Neural progenitor cell (in vitro differentiated cells): ENCODE data around the gene GBP2. TPM values are rescaled to one million over a fixed set of nuclear protein-coding genes. Genes with fewer than 3 reads are reported as not detected.

Experiments used
- DNase-seq: peaks from one replicate; pipeline ENCODE4 v3.0.0-alpha.2; 2016; ENCODE audit warnings: low spot score
- H2AFZ ChIP-seq: fragments of 200-600 bp; sonication (generic); replicated peaks from 2 replicates; pipeline ENCODE4 v1.6.1; 2016; ENCODE audit warnings: antibody characterized with exemption
- H3F3A ChIP-seq: fragments of 200-600 bp; sonication (generic); 2 replicates; pipeline ENCODE4 v1.6.1; 2016; ENCODE audit warnings: antibody characterized with exemption, low read depth
- H3K27ac ChIP-seq: fragments of 200-600 bp; sonication (generic); 2 replicates; pipeline ENCODE4 v1.5.1; 2016; ENCODE audit warnings: mild to moderate bottlenecking
- H3K27me3 ChIP-seq: fragments of 200-600 bp; sonication (generic); 2 replicates; pipeline ENCODE4 v1.6.1; 2016; ENCODE audit warnings: mild to moderate bottlenecking, moderate library complexity
- H3K36me3 ChIP-seq: fragments of 200-600 bp; sonication (generic); 2 replicates; pipeline ENCODE4 v1.5.1; 2016
- H3K4me1 ChIP-seq: fragments of 200-600 bp; sonication (generic); 2 replicates; pipeline ENCODE4 v1.6.1; 2016; ENCODE audit warnings: mixed run types
- H3K4me2 ChIP-seq: fragments of 200-600 bp; sonication (generic); 2 replicates; pipeline ENCODE4 v1.6.1; 2016
- H3K4me3 ChIP-seq: fragments of 200-600 bp; sonication (generic); 2 replicates; pipeline ENCODE4 v1.5.1; 2016
- H3K79me2 ChIP-seq: fragments of 200-600 bp; sonication (generic); 2 replicates; pipeline ENCODE4 v1.6.1; 2016; ENCODE audit warnings: low read depth
- H3K9ac ChIP-seq: fragments of 200-600 bp; sonication (generic); 2 replicates; pipeline ENCODE4 v1.6.1; 2016
- H3K9me3 ChIP-seq: fragments of 200-600 bp; sonication (generic); 2 replicates; pipeline ENCODE4 v1.5.1; 2016; ENCODE audit warnings: low read depth
- H4K20me1 ChIP-seq: fragments of 200-600 bp; sonication (generic); 2 replicates; pipeline ENCODE4 v1.6.1; 2016; ENCODE audit warnings: low read depth
- H3K27ac Mint-ChIP-seq: 3 replicates; pipeline ENCODE4 v1.8.0; 2021; ENCODE audit warnings: mixed read lengths
- H3K27me3 Mint-ChIP-seq: 2 replicates; pipeline ENCODE4 v1.8.0; 2022; ENCODE audit warnings: low read depth, mild to moderate bottlenecking, inconsistent platforms, moderate library complexity, mixed read lengths; ENCODE audit not compliant: insufficient read depth
- H3K36me3 Mint-ChIP-seq: 3 replicates; pipeline ENCODE4 v1.8.0; 2021; ENCODE audit warnings: mixed read lengths
- H3K4me1 Mint-ChIP-seq: 3 replicates; pipeline ENCODE4 v1.8.0; 2021; ENCODE audit warnings: mixed read lengths
- H3K4me3 Mint-ChIP-seq: 3 replicates; pipeline ENCODE4 v1.8.0; 2021; ENCODE audit warnings: mild to moderate bottlenecking, moderate library complexity, mixed read lengths
- H3K9me3 Mint-ChIP-seq: 3 replicates; pipeline ENCODE4 v1.8.0; 2020; ENCODE audit warnings: mixed read lengths
- EZH2 ChIP-seq: fragments of 200-600 bp; sonication (generic); IDR thresholded peaks from 2 replicates; pipeline ENCODE4 v1.6.1; 2017; ENCODE audit warnings: antibody characterized with exemption, mild to moderate bottlenecking, moderate library complexity
- EZH2phosphoT487 ChIP-seq: fragments of 200-600 bp; sonication (generic); IDR thresholded peaks from 2 replicates; pipeline ENCODE4 v1.6.1; 2017; ENCODE audit warnings: antibody characterized with exemption
- total RNA-seq: library from RNA; depleted of rRNA; stranded (reverse); fragments of >200 nt; gene quantifications from 2 replicates; pipeline ENCODE4 v1.2.3, GENCODE V29; 2015; ENCODE audit warnings: low replicate concordance
- TF ChIP-seq, protein P1 (sequence below): fragments of 200-600 bp; sonication (generic); IDR thresholded peaks from 2 replicates; pipeline ENCODE4 v1.5.1; 2017; ENCODE audit warnings: antibody characterized with exemption, mild to moderate bottlenecking

GBP2 gene
- total RNA-seq, 1 donor from 2014 or later = not detected

DNA sequence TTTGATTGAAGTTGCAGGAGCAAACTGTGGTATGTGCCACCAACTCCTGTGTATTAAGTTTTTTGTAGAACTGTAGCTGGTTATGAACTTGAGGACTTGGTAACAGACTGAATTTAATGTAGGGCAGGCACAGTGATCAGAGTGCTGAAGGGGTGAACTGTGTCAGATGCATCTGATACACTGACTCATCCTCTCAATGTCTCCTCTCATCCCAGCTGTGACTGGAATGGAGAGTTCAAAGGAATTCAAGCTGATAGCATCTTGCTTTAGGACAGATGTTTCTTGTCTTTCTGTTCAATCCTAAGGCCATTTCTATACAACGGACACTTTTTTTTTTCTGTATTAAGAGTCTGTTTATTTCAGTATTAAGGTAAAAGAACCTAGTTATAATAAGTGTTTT is 36.0 kb downstream of the GBP2 start:
- no peak overlapping the region for H2AFZ ChIP-seq
- H3K9me3 ChIP-seq = no peaks in the 10 kb centered on the region
- no peaks in the 10 kb centered on the region for H3K4me1 ChIP-seq
- H3K27me3 ChIP-seq = no peaks in the 10 kb centered on the region
- Mint-ChIP-seq H3K27ac (no peak overlapping the region), H3K9me3 (no peaks in the 10 kb centered on the region), H3K27me3 (no peaks in the 10 kb centered on the region), H3K4me1 (no peaks in the 10 kb centered on the region), H3K36me3 (no peaks in the 10 kb centered on the region), H3K4me3 (no peak overlapping the region)
- no peak for TF ChIP-seq EZH2phosphoT487
- no peak for TF ChIP-seq EZH2
- TF ChIP-seq, protein P1, sequence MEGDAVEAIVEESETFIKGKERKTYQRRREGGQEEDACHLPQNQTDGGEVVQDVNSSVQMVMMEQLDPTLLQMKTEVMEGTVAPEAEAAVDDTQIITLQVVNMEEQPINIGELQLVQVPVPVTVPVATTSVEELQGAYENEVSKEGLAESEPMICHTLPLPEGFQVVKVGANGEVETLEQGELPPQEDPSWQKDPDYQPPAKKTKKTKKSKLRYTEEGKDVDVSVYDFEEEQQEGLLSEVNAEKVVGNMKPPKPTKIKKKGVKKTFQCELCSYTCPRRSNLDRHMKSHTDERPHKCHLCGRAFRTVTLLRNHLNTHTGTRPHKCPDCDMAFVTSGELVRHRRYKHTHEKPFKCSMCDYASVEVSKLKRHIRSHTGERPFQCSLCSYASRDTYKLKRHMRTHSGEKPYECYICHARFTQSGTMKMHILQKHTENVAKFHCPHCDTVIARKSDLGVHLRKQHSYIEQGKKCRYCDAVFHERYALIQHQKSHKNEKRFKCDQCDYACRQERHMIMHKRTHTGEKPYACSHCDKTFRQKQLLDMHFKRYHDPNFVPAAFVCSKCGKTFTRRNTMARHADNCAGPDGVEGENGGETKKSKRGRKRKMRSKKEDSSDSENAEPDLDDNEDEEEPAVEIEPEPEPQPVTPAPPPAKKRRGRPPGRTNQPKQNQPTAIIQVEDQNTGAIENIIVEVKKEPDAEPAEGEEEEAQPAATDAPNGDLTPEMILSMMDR = no peak
- H3K36me3 ChIP-seq = no peaks in the 10 kb centered on the region
- H3K4me3 ChIP-seq = no peak overlapping the region
- H3F3A ChIP-seq = no peaks in the 10 kb centered on the region
- no peak overlapping the region for H3K4me2 ChIP-seq
- H3K27ac ChIP-seq = no peak overlapping the region
- no peaks in the 10 kb centered on the region for H3K79me2 ChIP-seq
- DNase-seq = no peak
- H4K20me1 ChIP-seq = no peaks in the 10 kb centered on the region
- no peak overlapping the region for H3K9ac ChIP-seq

DNA sequence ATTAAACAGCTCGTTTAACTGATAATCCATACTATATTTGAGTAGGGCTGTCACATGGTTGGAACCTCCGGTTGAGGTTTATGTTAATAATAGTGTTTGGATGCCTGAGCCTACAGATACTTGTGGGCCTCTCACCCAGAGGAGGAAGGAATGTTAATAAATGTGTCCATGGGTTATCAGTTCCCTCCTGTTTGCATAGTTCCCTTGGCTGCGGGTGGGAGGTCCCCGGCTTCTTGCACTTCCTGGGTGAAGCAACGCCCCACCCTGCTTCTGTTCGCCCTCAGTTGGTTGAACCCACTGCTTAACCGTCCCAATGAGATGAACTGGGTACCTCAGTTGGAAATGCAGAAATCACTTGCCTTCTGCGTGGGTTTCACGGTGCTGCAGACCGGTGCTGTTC is 37.3 kb downstream of the GBP2 start:
- Histone ChIP-seq H3K4me2 (no peak overlapping the region), H3K9ac (no peak overlapping the region), H3F3A (no peaks in the 10 kb centered on the region), H3K27me3 (no peaks in the 10 kb centered on the region), H4K20me1 (no peaks in the 10 kb centered on the region), H3K79me2 (no peaks in the 10 kb centered on the region), H2AFZ (no peak overlapping the region), H3K36me3 (no peaks in the 10 kb centered on the region), H3K4me3 (no peak overlapping the region), H3K9me3 (no peaks in the 10 kb centered on the region), H3K27ac (no peak overlapping the region), H3K4me1 (no peaks in the 10 kb centered on the region)
- no peak overlapping the region for H3K4me3 Mint-ChIP-seq
- H3K9me3 Mint-ChIP-seq = no peaks in the 10 kb centered on the region
- TF ChIP-seq EZH2 = no peak
- TF ChIP-seq, protein P1 = no peak
- TF ChIP-seq EZH2phosphoT487 = no peak
- no peaks in the 10 kb centered on the region for H3K4me1 Mint-ChIP-seq
- no peaks in the 10 kb centered on the region for H3K27me3 Mint-ChIP-seq
- no peak overlapping the region for H3K27ac Mint-ChIP-seq
- H3K36me3 Mint-ChIP-seq = no peaks in the 10 kb centered on the region
- no peak for DNase-seq

DNA sequence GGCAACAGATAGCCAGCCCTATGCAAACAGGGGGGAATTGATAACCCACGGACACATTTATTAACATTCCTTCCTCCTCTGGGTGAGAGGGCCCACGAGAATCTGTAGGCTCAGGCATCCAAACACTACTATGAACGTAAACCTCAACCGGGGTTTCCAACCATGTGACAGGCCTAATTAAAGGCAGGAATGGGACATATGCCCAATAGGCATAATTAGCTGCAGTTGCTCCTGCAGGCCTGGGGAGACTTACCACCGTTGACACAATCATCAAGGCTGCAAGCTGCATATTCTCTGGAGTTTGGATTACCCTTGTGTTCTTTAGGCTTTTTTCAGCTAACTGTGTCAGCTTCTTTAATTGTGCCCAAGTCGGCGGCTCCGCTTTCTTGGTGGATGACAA is 38.7 kb downstream of the GBP2 start:
- Histone ChIP-seq H3K9me3 (no peaks in the 10 kb centered on the region), H3K27ac (no peak overlapping the region), H4K20me1 (no peaks in the 10 kb centered on the region), H3K4me2 (no peak overlapping the region), H3K4me1 (no peaks in the 10 kb centered on the region), H3K4me3 (no peak overlapping the region), H3K27me3 (no peaks in the 10 kb centered on the region), H3K9ac (no peak overlapping the region), H3K36me3 (no peaks in the 10 kb centered on the region), H3F3A (no peaks in the 10 kb centered on the region), H2AFZ (peak overlapping the region; percentile 57), H3K79me2 (no peaks in the 10 kb centered on the region)
- Mint-ChIP-seq H3K4me1 (no peaks in the 10 kb centered on the region), H3K27ac (no peak overlapping the region), H3K4me3 (no peak overlapping the region), H3K27me3 (no peaks in the 10 kb centered on the region), H3K9me3 (no peaks in the 10 kb centered on the region), H3K36me3 (no peaks in the 10 kb centered on the region)
- TF ChIP-seq, protein P1 = no peak
- TF ChIP-seq EZH2phosphoT487 = no peak
- no peak for TF ChIP-seq EZH2
- DNase-seq = no peak

DNA sequence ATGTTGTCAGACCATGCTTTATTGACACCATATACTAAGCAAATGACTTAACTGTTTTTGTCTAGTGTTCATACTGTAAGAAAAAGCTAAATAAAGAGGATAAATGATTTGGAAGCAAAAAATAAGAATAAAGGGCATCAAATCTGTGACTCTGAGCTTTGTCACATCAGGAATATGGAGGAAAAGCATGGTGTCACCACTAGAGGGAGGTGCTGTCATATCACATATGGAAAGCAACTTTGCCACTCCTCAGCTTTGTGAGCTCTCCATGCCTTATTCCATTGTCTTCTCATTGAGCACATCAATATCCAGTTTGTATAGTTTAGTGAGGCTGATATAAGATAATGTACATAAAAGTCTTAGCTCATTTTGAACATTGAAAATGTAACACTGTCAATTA is 40.1 kb downstream of the GBP2 start:
- TF ChIP-seq EZH2 (no peak), EZH2phosphoT487 (no peak)
- TF ChIP-seq, protein P1 = no peak
- Mint-ChIP-seq H3K27me3 (no peaks in the 10 kb centered on the region), H3K36me3 (no peaks in the 10 kb centered on the region), H3K4me1 (no peaks in the 10 kb centered on the region), H3K27ac (no peak overlapping the region), H3K9me3 (no peaks in the 10 kb centered on the region), H3K4me3 (no peak overlapping the region)
- Histone ChIP-seq H3K9me3 (no peaks in the 10 kb centered on the region), H3K4me3 (no peak overlapping the region), H3K9ac (no peak overlapping the region), H3K4me1 (no peaks in the 10 kb centered on the region), H4K20me1 (no peaks in the 10 kb centered on the region), H2AFZ (no peak overlapping the region), H3K79me2 (no peaks in the 10 kb centered on the region), H3K27me3 (no peaks in the 10 kb centered on the region), H3F3A (no peaks in the 10 kb centered on the region), H3K36me3 (no peaks in the 10 kb centered on the region), H3K27ac (no peak overlapping the region), H3K4me2 (no peak overlapping the region)
- DNase-seq = no peak
